GM18498 (cell line): Measurements from ENCODE around the gene GSTCD.
"Not testable (repeated sequence)": the region's sequence is repeated elsewhere in the genome, so short reads cannot be mapped to it uniquely, and the experiment has no call there.

Source experiments
- ATAC-seq: cut with Tn5 transposase; IDR thresholded peaks from one replicate; pipeline ENCODE4 v1.9.1; 2021; ENCODE audit warnings: mild to moderate bottlenecking, moderate library complexity; ENCODE audit not compliant: unreplicated experiment

The GSTCD gene, protein sequence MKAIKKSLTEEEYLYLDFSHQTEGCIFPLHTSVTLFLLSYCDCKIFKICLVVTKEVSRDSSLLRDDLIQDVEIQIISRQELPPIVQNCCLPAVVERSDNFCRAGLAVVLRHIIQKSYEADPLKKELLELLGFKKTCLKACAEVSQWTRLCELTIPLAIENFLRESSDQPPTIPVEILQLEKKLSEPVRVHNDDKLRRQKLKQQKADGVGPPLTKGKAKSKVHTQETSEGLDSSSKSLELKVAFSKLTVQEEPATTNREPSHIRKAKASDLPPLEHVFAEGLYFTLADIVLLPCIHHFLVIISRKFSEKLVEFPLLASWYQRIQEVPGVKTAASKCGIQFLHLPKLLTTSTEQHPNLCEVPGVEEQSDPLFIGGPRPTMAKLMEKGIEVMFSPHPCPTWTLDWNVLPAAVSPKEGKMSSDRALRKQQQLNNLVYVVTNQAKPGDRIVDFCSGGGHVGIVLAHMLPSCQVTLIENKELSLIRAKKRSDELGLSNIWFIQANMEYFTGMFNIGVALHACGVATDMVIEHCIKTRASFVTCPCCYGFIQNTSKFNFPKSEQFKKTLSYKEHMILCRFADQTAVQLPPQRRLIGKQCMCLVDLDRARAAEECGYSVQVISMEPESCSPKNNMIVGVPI

DNA sequence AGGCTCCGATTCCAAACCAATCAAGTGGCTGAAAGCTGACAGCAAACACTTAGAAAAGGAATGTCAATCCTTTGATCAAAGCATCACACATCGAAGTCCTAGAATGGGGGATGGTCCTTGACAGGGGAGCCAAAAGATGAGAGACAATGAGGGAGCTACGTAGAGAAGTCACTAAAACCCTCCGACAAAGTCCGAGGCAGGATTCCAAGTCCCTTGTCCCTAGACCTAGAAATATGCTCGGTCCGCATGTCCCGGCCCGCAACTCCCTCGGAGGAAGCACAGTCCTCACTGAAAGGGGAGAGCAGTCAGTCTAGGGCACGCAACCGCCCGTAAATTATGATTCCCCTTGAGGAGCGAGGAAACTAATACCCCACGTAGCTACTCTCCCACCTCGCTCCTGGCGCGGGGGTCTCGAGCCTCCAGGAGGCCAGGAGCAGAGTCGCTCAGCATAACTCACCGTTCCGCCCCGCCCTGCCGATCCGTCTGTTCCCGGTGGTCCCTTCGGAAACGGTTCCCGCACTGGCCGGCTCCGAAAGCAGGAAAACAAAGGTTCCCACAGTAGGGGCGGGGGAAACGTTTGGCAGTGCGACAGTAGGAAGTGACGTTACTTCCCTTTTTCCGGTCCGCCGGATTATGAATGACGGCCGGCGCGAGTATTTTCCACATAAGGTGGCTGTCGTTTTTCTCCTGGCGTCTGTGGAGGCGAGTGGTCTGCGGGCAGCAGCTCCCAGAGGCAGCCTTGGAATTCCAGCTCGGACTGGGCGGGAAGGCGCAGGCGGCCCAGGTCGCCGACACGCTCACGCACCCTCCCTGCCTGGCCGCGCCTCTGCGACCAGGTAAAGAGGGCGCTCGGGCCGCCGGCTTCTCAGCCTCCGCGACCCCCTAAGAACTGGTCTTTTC is at the start of gene GSTCD, which contains the start of gene INTS12:
GSTCD (plus strand) TSS at position 604 of the 900 bp plus-strand sequence. CDS start 8,830 bp downstream, outside the sequence.
INTS12 (minus strand) TSS at position 509 of the 900 bp plus-strand sequence. CDS start 8,684 bp downstream, outside the sequence.
- peak; percentile 84 for ATAC-seq

DNA sequence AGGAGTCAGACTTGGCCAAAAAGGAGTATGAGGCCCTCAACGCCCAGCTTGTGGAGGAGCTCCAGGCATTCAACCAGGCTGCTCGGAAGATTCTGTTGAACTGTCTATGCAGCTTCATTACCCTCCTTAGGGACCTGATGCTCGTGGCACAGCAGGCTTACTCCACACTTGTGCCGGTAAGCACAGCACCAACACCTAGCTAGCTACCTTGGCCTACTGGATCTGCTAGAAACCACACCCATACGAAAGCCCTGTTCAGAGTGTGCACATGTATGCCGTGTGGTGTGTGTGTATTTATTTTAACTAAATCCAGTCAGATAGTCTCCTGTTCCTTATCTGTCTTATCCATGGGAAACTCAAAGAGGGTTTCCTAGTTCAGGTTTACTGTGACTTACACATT is 49.4 kb upstream of the GSTCD start:
- ATAC-seq = no peak

DNA sequence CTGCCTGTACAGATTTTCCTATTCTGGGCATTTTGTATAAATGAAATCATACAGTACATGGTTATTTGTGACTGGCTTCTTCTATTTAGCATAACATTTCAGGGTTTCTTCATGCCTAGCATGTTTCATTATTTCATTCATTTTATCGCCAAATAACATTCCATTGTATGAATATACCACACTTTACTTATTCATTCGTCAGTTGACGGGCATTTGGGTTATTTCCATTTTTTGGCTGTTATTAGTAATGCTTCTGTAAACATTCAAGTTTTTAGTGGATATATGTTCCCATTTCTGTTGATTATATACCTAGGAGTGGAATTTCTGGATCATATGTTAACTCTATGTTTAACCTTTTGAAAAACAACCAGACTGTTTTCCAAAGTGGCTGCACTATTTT is 47.6 kb upstream of the GSTCD start:
- ATAC-seq = no peak

DNA sequence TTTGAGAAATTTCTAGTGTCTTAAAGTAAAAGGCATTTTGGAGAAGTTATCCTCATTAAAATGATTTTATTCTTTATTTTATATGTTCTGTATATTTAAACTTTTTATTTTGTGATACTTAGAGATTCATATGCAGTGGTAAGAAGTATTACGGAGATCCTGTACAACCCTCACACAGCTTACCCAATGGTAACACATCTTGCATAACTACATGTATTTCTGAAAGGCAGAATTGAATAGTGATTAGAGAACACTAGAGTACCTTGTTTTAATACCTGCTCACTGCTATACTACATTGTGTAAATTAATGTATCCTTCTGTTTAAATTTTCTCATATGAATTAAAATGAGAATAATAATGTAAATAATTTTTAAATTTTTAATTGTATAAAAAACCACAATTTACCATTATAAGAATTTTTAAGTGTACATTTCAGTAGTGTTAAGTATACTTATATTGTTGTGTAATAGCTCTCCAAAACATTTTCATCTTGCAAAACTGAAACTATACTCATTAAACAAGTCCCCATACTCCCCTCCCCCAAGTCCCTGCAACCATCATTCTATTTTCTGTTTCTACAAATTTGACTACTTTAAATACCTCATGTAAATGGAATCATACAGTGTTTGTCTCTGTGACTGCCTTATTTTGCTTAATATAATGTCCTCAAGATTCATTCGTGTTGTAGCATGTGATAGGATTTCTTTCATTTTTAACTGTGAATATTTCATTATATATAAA is 45.5 kb upstream of the GSTCD start:
- peak; percentile 35 for ATAC-seq

DNA sequence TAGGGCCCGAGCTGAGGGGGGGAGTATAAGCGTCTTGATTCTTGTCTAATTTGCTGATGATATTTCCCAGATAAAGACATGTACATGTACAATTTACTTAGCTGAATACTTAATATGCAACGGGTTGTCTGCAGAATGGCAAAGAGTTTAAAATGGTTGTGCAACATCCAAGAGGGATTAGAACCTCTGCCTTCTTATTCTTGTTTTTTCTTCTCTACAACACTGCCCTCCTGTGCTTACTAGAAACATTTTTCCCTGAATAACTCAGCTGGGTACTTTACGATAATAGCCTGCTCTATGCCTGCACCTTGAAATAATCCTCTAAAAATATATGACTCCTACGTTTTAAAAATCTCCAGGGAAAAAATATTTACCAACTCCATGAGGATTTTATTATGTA is 41.9 kb upstream of the GSTCD start:
- no peak for ATAC-seq

DNA sequence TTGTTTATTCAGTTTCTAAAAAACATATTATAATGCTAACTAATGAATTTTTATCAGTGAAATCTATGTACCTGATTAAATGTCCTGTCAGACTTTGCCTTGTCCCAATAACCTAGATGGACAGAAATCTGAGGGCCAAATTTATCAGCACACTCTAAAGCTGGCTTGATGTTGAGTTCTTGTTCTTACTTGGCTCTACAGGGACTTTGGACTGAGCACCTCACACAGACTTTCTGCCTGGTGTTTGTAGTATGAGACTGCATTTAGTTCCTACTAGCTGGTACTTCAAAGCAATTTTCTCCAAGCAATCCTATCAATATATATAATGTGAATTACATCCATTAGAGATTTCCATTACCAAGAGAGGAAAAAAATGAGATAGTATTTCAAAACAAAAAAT is 37.9 kb upstream of the GSTCD start:
- ATAC-seq = no peak

DNA sequence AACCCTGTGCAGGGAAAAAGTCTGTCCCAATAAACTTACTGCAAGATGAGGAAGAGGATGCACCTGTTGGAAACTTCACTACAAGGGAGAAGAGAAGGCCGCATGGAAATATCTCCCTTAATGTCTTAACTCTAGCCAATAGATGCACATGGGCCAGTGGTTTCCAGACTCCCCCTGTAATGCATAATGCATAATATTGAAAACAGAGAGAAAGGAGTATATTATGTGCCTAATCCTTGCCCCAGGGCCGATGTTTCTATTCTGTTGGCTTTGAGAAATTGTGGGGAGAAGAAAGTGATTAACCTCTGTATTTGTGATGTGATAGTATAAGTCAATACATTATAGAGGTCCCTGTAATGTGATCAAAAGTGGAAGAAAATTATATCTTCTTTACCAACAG is 37.3 kb upstream of the GSTCD start:
- no peak for ATAC-seq

DNA sequence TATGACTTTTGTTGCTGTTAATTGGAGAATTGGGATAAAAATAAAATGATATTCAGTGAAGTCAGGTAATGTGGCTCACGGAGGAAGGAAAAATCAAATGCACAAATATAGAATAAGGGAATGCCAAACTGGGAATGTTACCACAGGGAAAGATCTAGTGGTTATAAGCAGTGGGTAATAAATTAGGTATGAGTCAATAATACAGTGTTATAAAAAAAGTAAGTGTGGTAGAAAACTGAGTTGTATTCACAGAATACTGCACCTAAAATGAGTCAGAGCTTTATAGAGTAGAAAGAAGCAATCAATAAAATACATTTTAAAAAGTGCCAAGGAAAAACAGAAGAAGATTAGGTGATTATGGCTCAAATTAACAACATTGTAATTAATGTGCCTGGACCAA is 34.6 kb upstream of the GSTCD start:
- no peak for ATAC-seq

DNA sequence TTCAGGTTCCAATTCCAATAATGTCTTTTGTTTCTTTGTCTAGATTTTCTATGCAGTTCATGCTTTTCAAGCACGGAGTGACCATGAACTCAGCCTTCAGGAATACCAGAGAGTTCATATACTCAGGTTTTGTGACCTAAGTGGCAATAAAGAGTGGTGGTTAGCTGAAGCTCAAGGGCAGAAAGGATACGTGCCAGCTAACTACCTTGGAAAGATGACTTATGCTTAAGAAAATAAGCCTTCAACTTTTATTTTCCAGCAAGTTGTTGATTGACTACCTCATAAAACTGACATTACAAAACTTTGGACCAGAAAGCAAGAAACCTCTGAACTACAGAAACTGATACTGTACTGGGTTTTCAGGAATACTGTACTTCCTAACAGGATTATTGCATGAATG is 30.9 kb upstream of the GSTCD start:
- ATAC-seq = no peak

DNA sequence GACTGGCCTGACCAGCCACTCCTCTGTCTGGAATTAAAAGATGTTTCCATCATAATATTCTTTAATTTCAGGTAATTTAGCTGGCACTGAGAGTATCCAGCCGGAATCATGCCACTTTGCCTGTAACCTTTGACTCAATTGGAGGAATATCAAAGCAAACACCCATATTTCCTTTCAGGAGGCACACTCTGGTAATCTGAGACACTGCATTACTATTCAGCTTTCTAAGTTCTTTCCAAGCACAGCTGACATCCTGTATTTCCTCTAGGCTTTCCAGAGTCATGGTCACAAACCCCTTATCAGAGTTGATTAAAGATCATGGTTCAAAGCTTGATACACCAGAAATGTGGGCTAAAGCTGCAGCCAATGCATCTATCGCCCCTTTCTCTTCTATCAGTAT is 29.4 kb upstream of the GSTCD start:
- no peak for ATAC-seq

DNA sequence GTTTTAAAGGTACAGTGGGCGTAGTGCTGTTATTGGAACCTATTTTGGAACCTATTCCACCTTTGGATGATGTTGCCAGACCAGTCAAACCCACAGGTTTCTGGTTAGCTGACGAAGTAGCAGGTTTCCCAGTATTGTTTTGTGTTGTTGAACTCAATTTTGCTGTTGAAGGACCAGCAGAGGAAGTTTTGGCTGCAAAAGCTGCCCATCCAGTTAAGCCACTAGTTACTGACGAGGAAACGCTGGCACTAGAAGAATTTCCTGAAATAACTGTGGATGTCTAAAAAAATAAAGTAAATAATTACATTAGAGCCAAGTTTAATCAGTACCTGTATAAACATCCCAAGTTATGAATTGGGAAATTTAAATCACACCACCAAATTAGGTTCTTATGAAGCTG is 25.5 kb upstream of the GSTCD start:
- no peak for ATAC-seq

DNA sequence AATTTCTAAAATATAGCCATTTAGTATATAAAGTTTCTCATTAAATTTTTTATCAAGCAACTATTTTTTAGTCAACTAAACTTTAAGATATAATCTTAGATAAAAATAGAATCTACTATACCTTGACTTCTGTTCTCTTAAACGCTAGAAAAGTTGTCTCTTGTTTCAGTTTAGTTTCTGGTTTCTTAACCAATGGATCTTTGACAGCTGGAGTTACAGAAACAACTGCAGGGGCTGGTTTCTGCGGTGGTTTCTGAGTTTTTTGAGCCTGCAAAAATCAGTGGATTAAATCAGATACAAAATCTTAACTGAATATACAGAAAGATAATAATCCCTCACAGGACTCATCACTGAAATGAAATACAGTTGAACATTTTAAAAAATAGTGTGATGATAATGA is 22.0 kb upstream of the GSTCD start:
- peak; percentile 48 for ATAC-seq

DNA sequence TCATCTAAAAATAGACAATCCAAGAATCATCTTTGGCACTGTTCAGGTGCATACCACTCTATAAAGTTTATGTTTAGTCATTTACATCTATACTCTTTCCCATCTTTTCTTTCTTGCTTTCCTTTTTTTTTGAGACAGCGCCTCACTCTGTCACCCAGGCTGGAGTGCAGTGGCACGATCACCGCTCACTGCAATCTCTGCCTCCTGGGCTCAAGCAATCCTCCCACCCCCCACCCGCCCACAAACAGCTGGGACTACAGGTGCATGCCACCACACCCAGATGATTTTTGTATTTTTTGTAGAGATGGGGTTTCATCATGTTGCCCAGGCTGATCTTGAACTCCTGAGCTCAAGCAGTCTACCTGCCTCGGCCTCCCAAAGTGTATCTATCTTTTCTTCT is 13.8 kb upstream of the GSTCD start:
- not testable (repeated sequence) for ATAC-seq

DNA sequence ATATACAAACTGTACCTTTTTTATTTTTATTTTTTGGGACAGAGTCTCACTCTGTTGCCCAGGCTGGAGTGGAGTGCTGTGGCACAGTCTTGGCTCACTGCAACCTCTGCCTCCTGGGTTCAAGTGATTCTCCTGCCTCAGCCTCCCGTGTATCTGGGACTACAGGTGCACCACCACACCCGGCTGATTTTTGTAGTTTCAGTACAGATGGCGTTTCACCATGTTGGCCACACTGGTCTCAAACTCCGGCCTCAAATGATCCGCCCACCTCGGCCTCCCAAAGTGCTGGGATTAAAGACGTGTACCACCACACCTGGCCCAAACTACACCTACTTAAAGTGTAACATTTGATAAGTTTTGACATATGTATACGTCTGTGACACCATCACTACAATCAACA is 12.8 kb upstream of the GSTCD start:
- ATAC-seq = not testable (repeated sequence)

DNA sequence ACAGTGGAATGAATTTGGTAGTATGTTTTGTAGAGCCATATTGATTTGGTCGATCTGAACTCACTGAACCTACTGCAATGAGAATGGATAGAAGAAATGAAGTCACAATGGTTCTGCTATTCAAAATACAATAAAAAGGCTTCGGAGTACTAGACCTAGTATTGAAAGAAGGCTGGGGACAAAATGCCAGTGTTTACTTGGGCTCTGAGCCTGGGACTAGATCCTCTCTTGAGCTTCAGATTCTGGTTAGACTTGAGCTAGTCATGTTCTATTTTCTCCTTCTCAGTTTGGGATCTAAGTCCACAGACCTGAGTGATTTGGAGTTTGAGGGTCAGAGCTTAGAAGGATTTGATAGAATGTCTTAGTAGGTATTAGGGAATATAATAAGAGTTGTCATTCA is 10.0 kb upstream of the GSTCD start:
- no peak for ATAC-seq

DNA sequence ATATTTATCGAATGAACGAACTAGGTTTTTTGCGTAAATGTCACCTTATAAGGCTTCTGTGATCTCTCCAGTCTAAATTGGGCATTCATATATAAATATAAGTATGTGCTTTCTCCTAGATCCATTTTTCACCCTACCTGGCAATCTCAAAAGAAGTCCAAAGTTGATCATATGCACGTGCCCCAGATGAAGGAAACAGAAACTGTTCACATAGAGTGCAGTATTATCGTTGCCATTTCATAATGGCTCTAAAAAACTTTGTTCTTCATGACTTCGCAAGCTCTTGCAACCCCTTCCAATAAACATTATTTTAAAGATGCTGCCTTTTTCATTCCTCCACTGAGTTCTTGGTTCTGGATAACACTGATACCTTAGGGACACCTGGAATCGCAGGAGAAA is 803 bp upstream of the GSTCD start:
- no peak for ATAC-seq

DNA sequence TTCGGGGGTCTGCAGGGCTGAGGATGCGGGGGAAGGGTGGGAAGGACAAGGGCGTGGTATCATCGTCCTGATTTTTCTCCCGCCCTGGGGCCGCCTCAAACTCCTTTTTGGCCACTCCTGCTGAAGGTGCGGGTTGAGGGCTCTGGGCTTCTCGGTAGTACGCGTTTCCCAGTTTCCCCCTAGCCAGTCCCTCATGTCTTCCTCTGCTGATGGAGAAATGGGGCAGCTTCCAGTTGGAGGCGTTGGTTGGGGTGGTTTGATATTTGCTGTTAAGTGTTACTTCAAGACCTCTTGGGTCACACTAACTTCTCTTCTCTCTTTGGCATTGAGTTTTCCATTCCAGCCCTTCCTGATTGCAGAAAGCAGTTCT is 482 bp downstream of the GSTCD start:
- peak; percentile 38 for ATAC-seq

DNA sequence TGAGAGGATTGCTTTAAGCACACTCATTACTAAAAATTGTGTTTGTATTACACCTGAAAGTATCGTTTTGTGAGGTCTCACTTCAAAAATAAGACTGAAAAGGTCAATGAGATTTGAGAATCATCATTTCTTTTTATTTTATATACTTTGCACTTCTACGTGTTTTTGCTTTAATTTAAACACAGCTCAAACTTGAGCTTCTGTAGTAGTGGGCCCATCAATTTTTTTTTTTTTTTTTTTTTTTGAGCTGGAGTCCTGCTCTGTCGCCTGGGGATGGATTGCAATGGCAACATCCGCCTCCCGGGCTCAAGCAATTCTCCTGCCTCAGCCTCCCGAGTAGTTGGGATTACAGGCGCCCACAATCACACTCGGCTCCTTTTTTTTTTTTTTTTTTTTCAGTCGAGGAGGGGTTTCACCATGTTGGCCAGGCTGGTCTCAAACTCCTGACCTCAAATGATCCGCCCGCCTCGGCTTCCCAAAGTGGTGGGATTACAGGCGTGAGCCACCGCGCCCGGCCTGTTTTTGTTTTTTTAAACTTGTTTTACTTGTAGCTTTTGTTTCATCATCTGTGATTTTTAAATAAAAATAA is 1.5 kb downstream of the GSTCD start:
- ATAC-seq = no peak

DNA sequence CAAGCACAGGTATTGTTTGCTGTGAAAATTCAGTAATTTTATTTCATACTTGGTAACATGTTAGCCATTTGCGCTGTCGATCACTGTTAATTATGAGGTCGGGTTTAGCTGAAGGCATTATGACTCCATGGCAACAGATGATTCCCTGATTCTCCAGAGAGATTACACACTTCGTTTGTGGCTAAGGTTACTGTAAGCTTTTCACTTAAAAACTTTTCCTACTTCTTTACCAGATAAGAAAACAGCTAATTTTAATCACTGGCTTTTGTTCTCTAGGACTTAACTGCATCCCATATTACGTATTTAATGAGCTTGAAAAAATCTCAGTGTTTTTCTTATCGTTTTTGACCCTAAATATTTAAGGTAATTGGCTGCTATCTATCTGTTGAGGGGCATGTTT is 2.1 kb downstream of the GSTCD start:
- no peak for ATAC-seq

DNA sequence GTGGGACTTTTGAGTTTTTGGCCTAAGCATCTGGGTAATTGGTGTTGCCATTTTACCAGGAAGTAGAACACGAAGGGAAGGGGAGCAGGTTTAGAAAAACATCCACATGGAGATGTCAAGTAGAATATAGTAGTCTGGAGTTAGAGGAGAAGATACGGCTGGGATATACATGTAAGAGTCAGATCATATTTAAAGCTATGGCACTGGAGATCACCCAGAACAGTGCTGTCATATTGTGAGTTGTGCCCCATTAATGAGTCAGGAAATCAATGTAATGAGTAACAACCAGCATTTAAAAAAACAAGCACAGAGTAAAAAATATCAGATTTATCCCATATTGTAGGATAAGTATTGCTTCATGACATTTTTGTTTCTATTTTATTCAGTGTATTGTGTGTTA is 4.2 kb downstream of the GSTCD start:
- ATAC-seq = no peak
